GM12878 (cell line): ENCODE results near the gene DDX10. TPM values are rescaled to one million over a fixed set of nuclear protein-coding genes. Genes with fewer than 3 reads are reported as not detected.

Source experiments
- ATAC-seq: fragments of 200-7000 bp; cut with Tn5 transposase; 3 replicates; pipeline ENCODE4 v1.9.1; 2020; ENCODE audit warnings: mild to moderate bottlenecking, moderate library complexity
- BruUV-seq: library from RNA; stranded (reverse); fragments of 400-500 nt; replicated peaks from 2 replicates; lab custom pipeline; 2021; lab: Mats Ljungman, UMichigan
- CTCF ChIA-PET: fragments of 300-600 bp; sonication (Branson Sonifier 250); formaldehyde crosslinking; extraction: SDS; loops from one replicate; lab custom pipeline; 2021; ENCODE audit warnings: inconsistent platforms; lab: Yijun Ruan, JAX
- POLR2A ChIA-PET: fragments of 350-600 bp; formaldehyde crosslinking; extraction: SDS; loops from one replicate; lab custom pipeline; 2021; ENCODE audit warnings: inconsistent platforms; lab: Charles Lee
- RAD21 ChIA-PET: fragments of 300-600 bp; sonication (Branson Sonifier 250); formaldehyde crosslinking; loops from one replicate; lab custom pipeline; 2023; ENCODE audit warnings: antibody characterized with exemption; ENCODE audit not compliant: unreplicated experiment; lab: Charles Lee
- SMC1A ChIA-PET: fragments of 300-600 bp; sonication (Branson Sonifier 250); formaldehyde crosslinking; loops from one replicate; lab custom pipeline; 2023; ENCODE audit not compliant: unreplicated experiment, uncharacterized antibody; lab: Charles Lee
- DNase-seq: peaks from one replicate; pipeline ENCODE4 v3.0.0-alpha.2; 2011; ENCODE audit warnings: low read depth, low spot score
- FAIRE-seq: peaks from 3 replicates; lab custom pipeline; 2011; peaks lifted over from hg19 to GRCh38; lab: Jason Lieb, UNC
- H2AFZ ChIP-seq: 2 replicates; pipeline ENCODE4 v1.6.0; 2011; ENCODE audit warnings: low read depth, low read length, control low read depth; ENCODE audit not compliant: control insufficient read depth
- H3K27ac ChIP-seq: 2 replicates; pipeline ENCODE4 v1.5.1; 2011; ENCODE audit warnings: control low read depth; ENCODE audit not compliant: control insufficient read depth, insufficient read depth
- H3K27me3 ChIP-seq, 2 experiments: replicated peaks in 1 of 2; 2 replicates each; pipeline versions ENCODE4 v1.6.0 to v1.6.1; 2011; ENCODE audit warnings: low read length in 1 of 2; ENCODE audit not compliant: control insufficient read depth in 2 of 2, insufficient read depth in 2 of 2
- H3K36me3 ChIP-seq, 2 experiments: 2 replicates each; pipeline ENCODE4 v1.5.1; 2011; ENCODE audit warnings: low read length in 1 of 2; ENCODE audit not compliant: control insufficient read depth in 2 of 2, insufficient read depth in 2 of 2
- H3K4me1 ChIP-seq: 2 replicates; pipeline ENCODE4 v1.6.1; 2011; ENCODE audit warnings: mild to moderate bottlenecking, low read length, moderate library complexity, mixed read lengths; ENCODE audit not compliant: control insufficient read depth, insufficient read depth
- H3K4me2 ChIP-seq: 2 replicates; pipeline ENCODE4 v1.6.0; 2011; ENCODE audit warnings: control low read depth; ENCODE audit not compliant: control insufficient read depth, insufficient read depth
- H3K4me3 ChIP-seq: fragments of 200-600 bp; sonication (generic); 2 replicates; pipeline ENCODE4 v1.5.1; 2016
- H3K79me2 ChIP-seq: 2 replicates; pipeline ENCODE4 v1.6.0; 2011; ENCODE audit warnings: low read length; ENCODE audit not compliant: control insufficient read depth, insufficient read depth
- H3K9ac ChIP-seq: 2 replicates; pipeline ENCODE4 v1.8.0; 2011; ENCODE audit warnings: low read length, control low read depth, mixed read lengths; ENCODE audit not compliant: control insufficient read depth, insufficient read depth
- H3K9me3 ChIP-seq: replicated peaks from 3 replicates; pipeline ENCODE4 v1.5.1; 2011; ENCODE audit warnings: mild to moderate bottlenecking, low read length; ENCODE audit not compliant: control insufficient read depth, insufficient read depth
- H4K20me1 ChIP-seq: 2 replicates; pipeline ENCODE4 v1.6.0; 2011; ENCODE audit not compliant: control insufficient read depth, insufficient read depth
- CHD1 ChIP-seq: IDR thresholded peaks from 2 replicates; pipeline ENCODE4 v1.6.1; 2012; ENCODE audit warnings: low read depth, low read length, improper control_type of control experiment
- DPF2 ChIP-seq: fragments of 450-650 bp; IDR thresholded peaks from 2 replicates; pipeline ENCODE4 v1.6.1; 2017; ENCODE audit warnings: mild to moderate bottlenecking
- MLLT1 ChIP-seq: fragments of 450-650 bp; IDR thresholded peaks from 2 replicates; pipeline ENCODE4 v1.6.1; 2016; ENCODE audit warnings: mild to moderate bottlenecking
- NR2C1 ChIP-seq: fragments of 450-650 bp; IDR thresholded peaks from 2 replicates; pipeline ENCODE4 v1.6.1; 2017; ENCODE audit warnings: antibody characterized with exemption, mild to moderate bottlenecking, moderate library complexity
- POU2F2 ChIP-seq: IDR thresholded peaks from 3 replicates; pipeline ENCODE4 v1.6.1; 2011; ENCODE audit warnings: low read depth, mild to moderate bottlenecking, low read length, borderline replicate concordance
- RCOR1 ChIP-seq: conservative IDR thresholded peaks from 2 replicates; pipeline ENCODE4 v1.6.1; 2012; ENCODE audit warnings: low read depth, low read length, improper control_type of control experiment
- SMARCA5 ChIP-seq: fragments of 450-650 bp; IDR thresholded peaks from 2 replicates; pipeline ENCODE4 v1.6.1; 2017; ENCODE audit warnings: mild to moderate bottlenecking
- SREBF2 ChIP-seq: IDR thresholded peaks from 2 replicates; pipeline ENCODE4 v1.6.1; 2012; ENCODE audit warnings: mild to moderate bottlenecking, low read length
- WRNIP1 ChIP-seq: IDR thresholded peaks from 2 replicates; pipeline ENCODE4 v1.6.1; 2011; ENCODE audit warnings: low read depth, low read length, improper control_type of control experiment, borderline replicate concordance
- ZNF217 ChIP-seq: fragments of 450-650 bp; IDR thresholded peaks from 2 replicates; pipeline ENCODE4 v1.6.1; 2017; ENCODE audit warnings: antibody characterized with exemption, mild to moderate bottlenecking
- ZNF384 ChIP-seq: IDR thresholded peaks from 2 replicates; pipeline ENCODE4 v1.6.1; 2012; ENCODE audit warnings: low read depth, mild to moderate bottlenecking, low read length, improper control_type of control experiment, borderline replicate concordance
- ZNF592 ChIP-seq: fragments of 450-650 bp; IDR thresholded peaks from 2 replicates; pipeline ENCODE4 v1.6.1; 2017; ENCODE audit warnings: mild to moderate bottlenecking, moderate library complexity
- ZZZ3 ChIP-seq: IDR thresholded peaks from 2 replicates; pipeline ENCODE4 v1.6.1; 2011; ENCODE audit warnings: low read depth; ENCODE audit not compliant: control insufficient read depth, insufficient read length
- WGBS: methylation state at CpG from one replicate; pipeline ENCODE4 v1.1.6; 2016; ENCODE audit warnings: low lambda C conversion rate; ENCODE audit not compliant: insufficient replicate concordance, insufficient coverage; ENCODE audit errors: missing lambda C conversion rate; 5-methylcytosine and 5-hydroxymethylcytosine counted together
- in situ Hi-C: fragments of 300-500 bp; cut with MboI; formaldehyde crosslinking; loops from 9 replicates; pipeline ENCODE4 v1.14.3; 2018; ENCODE audit warnings: mixed read lengths
- intact Hi-C: fragments of 100-400 bp; cut with micrococcal nuclease; formaldehyde crosslinking; loops from one replicate; pipeline ENCODE4 v1.14.2; 2022; ENCODE audit not compliant: unreplicated experiment
- polyA plus RNA-seq, 11 experiments: library from polyadenylated mRNA; depleted of rRNA in 4 of 11; unstranded in 6 of 11; stranded (reverse) in 5 of 11; fragments of >200 nt; fragmentation: Nextera tagmentation in 4 of 11; fragmentation: Illumina TruSeq in 1 of 11; extraction: Ambion mirVana in 4 of 11; extraction: Trizol in 1 of 11; gene quantifications; 1 replicate in 1 of 11; 2 replicates in 10 of 11; pipeline versions ENCODE4 v1.2.1 to v1.2.3, GENCODE V29; 2011 to 2016; ENCODE audit warnings: inconsistent platforms in 2 of 11, missing spikeins in 2 of 11, low read depth in 1 of 11
- total RNA-seq, 4 experiments: library from RNA; depleted of rRNA in 3 of 4; stranded (reverse); fragments of >200 nt in 3 of 4; fragmentation: Illumina TruSeq in 1 of 4; extraction: Trizol in 1 of 4; gene quantifications; 2 replicates each; pipeline versions ENCODE4 v1.2.1 to v1.2.3, GENCODE V29; 2013 to 2021
- TF ChIP-seq, protein P1 (sequence below): IDR thresholded peaks from 2 replicates; pipeline ENCODE4 v1.6.1; 2011; ENCODE audit warnings: borderline replicate concordance, low read depth, mild to moderate bottlenecking, moderate library complexity, mixed read lengths, low read length; ENCODE audit not compliant: insufficient read depth; ENCODE audit errors: extremely low read length
- TF ChIP-seq, protein P2 (sequence below): IDR thresholded peaks from 2 replicates; pipeline ENCODE4 v1.6.1; 2011; ENCODE audit warnings: low read depth, mild to moderate bottlenecking, low read length, moderate library complexity, borderline replicate concordance; ENCODE audit errors: extremely low read depth

Gene DDX10
- total and polyA plus RNA-seq, 10 of the 15 experiments (the other 5 are each of a cell fraction or from before 2014, with no cell fraction given) = 20.9 to 51.5 (median 31.9) TPM

- TF ChIP-seq ZNF592 = no peak
Measured at GRCh38 chr11:108985236-108985944, 320.5 kb downstream of the DDX10 start (continued).

GRCh38 chr11:108985945-108986279 lies 321.0 kb downstream of the DDX10 start:
- ChIA-PET SMC1A (no interaction called here), CTCF (no interaction called here), POLR2A (no interaction called here), RAD21 (interaction anchor here (1.2 kb wide), 1 partner anchor 162 kb away, joined by 3 read pairs; no protein-coding TSS in a partner anchor)
- intact Hi-C loops = no loop called here
- Histone ChIP-seq H3K27me3 (no peaks in the 10 kb centered on the region), H3K4me1 (no peaks in the 10 kb centered on the region), H3K36me3 (no peaks in the 10 kb centered on the region), H3K9ac (no peak overlapping the region), H3K27ac (no peak overlapping the region), H3K79me2 (no peaks in the 10 kb centered on the region), H2AFZ (no peak overlapping the region), H3K4me3 (no peak overlapping the region), H3K4me2 (no peak overlapping the region), H4K20me1 (no peaks in the 10 kb centered on the region), H3K9me3 (no peaks in the 10 kb centered on the region; the same call in 2 of the 3 replicates)
- ATAC-seq (no peak), FAIRE-seq (no peak), DNase-seq (no peak)
- 69% methylated on average over 1 of the region's 1 CpG for WGBS
- no TSS peak for BruUV-seq
- in situ Hi-C loops = no loop called here
- no peak for TF ChIP-seq ZZZ3
- TF ChIP-seq NR2C1 = no peak
- no peak for TF ChIP-seq CHD1
- no peak for TF ChIP-seq DPF2
- no peak for TF ChIP-seq SREBF2
- TF ChIP-seq ZNF217 = no peak
- TF ChIP-seq SMARCA5 = no peak
- TF ChIP-seq ZNF384 = no peak
- TF ChIP-seq, protein P1, sequence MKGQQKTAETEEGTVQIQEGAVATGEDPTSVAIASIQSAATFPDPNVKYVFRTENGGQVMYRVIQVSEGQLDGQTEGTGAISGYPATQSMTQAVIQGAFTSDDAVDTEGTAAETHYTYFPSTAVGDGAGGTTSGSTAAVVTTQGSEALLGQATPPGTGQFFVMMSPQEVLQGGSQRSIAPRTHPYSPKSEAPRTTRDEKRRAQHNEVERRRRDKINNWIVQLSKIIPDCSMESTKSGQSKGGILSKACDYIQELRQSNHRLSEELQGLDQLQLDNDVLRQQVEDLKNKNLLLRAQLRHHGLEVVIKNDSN = no peak
- TF ChIP-seq MLLT1 = no peak
- TF ChIP-seq, protein P2, sequence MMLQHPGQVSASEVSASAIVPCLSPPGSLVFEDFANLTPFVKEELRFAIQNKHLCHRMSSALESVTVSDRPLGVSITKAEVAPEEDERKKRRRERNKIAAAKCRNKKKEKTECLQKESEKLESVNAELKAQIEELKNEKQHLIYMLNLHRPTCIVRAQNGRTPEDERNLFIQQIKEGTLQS = no peak
- TF ChIP-seq WRNIP1 = no peak
- no peak for TF ChIP-seq RCOR1
- no peak for TF ChIP-seq POU2F2
